Mesenchymal stem cell (in vitro differentiated cells and primary cell): Measurements from ENCODE around the gene TRIM52. TPM values are rescaled to one million over a fixed set of nuclear protein-coding genes. Genes with fewer than 3 reads are reported as not detected.

Experiments used
- small RNA-seq: library from polyadenylated mRNA; stranded (forward); fragments of <200 nt; extraction: miRNeasy Mini kit (QIAGEN cat#:217004); gene quantifications from one replicate; pipeline ENCODE3, GENCODE V24; 2013; ENCODE audit warnings: low read depth

The TRIM52 gene

Small RNA genes lying within 50 kb of the gene (small RNA-seq; reads per million reads assigned to genes)
- not detected for gene MIR4638
- not detected for gene RNU6-705P
- gene SNORD95 = not detected
- not detected for gene SNORD96A
